GM10266 (cell line): ENCODE measurements around the gene ZNF282.
"Not testable (repeated sequence)": the region's sequence is repeated elsewhere in the genome, so short reads cannot be mapped to it uniquely, and the experiment has no call there.

Source experiments
- DNase-seq: peaks from one replicate; pipeline ENCODE4 v3.0.0; 2012; ENCODE audit errors: extremely low spot score
- TF ChIP-seq, protein P1 (sequence below): IDR thresholded peaks from 2 replicates; pipeline ENCODE4 v1.5.1; 2012; ENCODE audit warnings: mild to moderate bottlenecking, low read depth; ENCODE audit not compliant: control insufficient read depth, insufficient read depth; ENCODE audit errors: missing control alignments

ZNF282 gene

GRCh38 chr7:149261316-149261828 is 66.0 kb downstream of the ZNF282 start:
- DNase-seq = no peak

DNA sequence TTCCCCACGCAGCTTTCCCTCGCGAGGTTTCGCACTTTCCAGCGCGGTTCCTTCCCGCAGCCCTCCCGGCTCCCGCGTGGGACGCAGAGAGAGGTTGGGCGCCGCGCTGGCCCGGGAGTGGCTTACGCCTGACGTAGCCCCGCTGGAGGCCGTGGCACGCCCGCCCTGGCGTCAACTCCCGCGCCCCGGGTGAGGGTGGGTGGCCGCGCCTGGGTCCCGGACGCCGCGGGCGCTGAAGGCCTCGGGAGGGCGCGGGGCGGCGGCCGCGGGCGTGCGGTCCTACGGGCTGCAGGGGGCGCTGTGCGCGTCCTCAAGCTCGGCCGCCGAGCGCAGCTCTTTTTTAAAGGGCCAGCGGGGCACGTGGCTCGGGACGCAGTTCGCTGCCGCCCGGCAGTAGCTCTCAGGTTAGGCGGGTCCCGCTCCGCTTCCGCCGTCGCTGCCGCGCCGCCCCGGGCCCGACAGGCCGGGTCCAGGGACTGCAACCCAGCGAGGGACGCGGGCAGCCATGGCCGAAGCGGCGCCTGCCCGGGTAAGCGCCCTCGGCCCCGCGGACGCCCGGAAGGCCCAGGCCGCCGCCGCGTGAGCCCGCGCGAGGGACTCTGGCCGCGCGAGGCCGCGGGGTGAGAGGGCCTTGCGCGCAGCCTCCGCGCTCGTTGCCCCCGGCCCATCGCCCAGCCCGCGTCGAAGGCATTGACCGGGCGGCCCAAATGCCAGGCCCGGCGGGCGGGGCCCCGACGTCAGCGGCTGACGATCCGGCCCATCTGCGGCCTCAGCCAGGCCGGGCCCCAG is 66.7 kb downstream of the ZNF282 start, which contains the start of gene ZNF783:
Gene ZNF783, plus strand, starts transcription at position 368 of the 789 bp plus-strand sequence. Its CDS starts 138 bp downstream, at position 506.
- DNase-seq = peak; percentile 95

More at GRCh38 chr7:149261316-149261828, 66.0 kb downstream of the ZNF282 start:
- TF ChIP-seq, protein P1, sequence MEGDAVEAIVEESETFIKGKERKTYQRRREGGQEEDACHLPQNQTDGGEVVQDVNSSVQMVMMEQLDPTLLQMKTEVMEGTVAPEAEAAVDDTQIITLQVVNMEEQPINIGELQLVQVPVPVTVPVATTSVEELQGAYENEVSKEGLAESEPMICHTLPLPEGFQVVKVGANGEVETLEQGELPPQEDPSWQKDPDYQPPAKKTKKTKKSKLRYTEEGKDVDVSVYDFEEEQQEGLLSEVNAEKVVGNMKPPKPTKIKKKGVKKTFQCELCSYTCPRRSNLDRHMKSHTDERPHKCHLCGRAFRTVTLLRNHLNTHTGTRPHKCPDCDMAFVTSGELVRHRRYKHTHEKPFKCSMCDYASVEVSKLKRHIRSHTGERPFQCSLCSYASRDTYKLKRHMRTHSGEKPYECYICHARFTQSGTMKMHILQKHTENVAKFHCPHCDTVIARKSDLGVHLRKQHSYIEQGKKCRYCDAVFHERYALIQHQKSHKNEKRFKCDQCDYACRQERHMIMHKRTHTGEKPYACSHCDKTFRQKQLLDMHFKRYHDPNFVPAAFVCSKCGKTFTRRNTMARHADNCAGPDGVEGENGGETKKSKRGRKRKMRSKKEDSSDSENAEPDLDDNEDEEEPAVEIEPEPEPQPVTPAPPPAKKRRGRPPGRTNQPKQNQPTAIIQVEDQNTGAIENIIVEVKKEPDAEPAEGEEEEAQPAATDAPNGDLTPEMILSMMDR = no peak

DNA sequence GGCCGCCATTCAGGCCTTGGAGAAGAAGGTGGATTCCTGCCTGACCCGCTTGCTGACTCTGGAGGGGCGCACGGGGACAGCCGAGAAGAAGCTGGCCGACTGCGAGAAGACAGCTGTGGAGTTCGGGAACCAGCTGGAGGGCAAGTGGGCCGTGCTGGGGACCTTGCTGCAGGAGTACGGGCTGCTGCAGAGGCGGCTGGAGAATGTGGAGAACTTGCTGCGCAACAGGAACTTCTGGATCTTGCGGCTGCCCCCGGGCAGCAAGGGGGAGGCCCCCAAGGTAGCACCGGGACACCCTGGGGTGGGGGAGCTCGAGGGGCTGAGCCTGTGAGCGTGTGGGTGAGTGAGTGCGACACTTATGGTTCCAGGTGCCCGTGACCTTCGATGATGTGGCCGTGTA is 71.1 kb downstream of the ZNF282 start:
- TF ChIP-seq, protein P1 = no peak
- no peak for DNase-seq

More for the DNA sequence above, 66.7 kb downstream of the ZNF282 start, which contains the start of gene ZNF783:
- TF ChIP-seq, protein P1 = peak; percentile 86

- DNase-seq = no peak
- TF ChIP-seq, protein P1 = no peak
These were observed 72.4 kb downstream of the ZNF282 start for GRCh38 chr7:149267733-149268132.

DNA sequence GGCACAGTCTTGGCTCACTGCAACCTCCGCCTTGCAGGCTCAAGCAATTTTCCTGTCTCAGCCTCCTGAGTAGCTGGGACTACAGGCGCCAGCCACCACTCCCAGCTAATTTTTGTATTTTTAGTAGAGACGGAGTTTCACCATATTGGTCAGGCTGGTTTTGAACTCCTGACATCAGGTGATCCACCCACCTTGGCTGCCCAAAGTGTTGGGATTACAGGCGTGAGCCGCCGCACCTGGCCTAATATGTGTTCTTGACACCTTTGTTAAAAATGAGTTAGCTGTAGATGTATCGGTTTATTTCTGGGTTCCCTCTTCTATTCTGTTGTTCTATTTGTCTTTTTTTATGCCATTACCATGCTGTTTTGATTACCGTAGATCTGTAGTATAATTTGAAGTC is 79.1 kb downstream of the ZNF282 start:
- DNase-seq = not testable (repeated sequence)
